ENCODE measurements around the gene ZNF414. TPM values are rescaled to one million over a fixed set of nuclear protein-coding genes. Genes with fewer than 3 reads are reported as not detected.

The ZNF414 gene
- total and polyA plus RNA-seq, 2 experiments from 2014 or later, result 5.7 to 54.3 TPM

GRCh38 chr19:8519388-8519787 is 5.4 kb upstream of the ZNF414 start:
- H3K79me2 ChIP-seq, result no peaks in the 10 kb centered on the region

GRCh38 chr19:8518536-8518935 is 4.6 kb upstream of the ZNF414 start:
- Histone ChIP-seq H3K9me3 (ENCODE audit: low read depth) (no peaks in the 10 kb centered on the region), H3K36me3 (replicated peaks; ENCODE audit: insufficient read depth, low read depth) (no peaks in the 10 kb centered on the region), H3K27ac (no peak overlapping the region), H3K79me2 (no peaks in the 10 kb centered on the region), H2AFZ (no peak overlapping the region), H3K4me1 (ENCODE audit: insufficient read depth) (peaks cover 5% of the 10 kb centered on the region), H3K9me2 (replicated peaks; ENCODE audit: insufficient read depth) (no peaks in the 10 kb centered on the region), H3K4me3 (no peak overlapping the region), H3K27me3 (no peaks in the 10 kb centered on the region), H3K4me2 (no peak overlapping the region), H4K20me1 (ENCODE audit: insufficient read depth, poor library complexity, severe bottlenecking) (no peaks in the 10 kb centered on the region)
- TF ChIP-seq EZH2phosphoT487 (IDR thresholded peaks at IDR 0.05; ENCODE audit: low read depth, severe bottlenecking, unreplicated experiment) (no peak), EZH2 (IDR thresholded peaks at IDR 0.05; ENCODE audit: borderline replicate concordance) (no peak)
- TF ChIP-seq, protein P1, sequence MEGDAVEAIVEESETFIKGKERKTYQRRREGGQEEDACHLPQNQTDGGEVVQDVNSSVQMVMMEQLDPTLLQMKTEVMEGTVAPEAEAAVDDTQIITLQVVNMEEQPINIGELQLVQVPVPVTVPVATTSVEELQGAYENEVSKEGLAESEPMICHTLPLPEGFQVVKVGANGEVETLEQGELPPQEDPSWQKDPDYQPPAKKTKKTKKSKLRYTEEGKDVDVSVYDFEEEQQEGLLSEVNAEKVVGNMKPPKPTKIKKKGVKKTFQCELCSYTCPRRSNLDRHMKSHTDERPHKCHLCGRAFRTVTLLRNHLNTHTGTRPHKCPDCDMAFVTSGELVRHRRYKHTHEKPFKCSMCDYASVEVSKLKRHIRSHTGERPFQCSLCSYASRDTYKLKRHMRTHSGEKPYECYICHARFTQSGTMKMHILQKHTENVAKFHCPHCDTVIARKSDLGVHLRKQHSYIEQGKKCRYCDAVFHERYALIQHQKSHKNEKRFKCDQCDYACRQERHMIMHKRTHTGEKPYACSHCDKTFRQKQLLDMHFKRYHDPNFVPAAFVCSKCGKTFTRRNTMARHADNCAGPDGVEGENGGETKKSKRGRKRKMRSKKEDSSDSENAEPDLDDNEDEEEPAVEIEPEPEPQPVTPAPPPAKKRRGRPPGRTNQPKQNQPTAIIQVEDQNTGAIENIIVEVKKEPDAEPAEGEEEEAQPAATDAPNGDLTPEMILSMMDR (IDR thresholded peaks at IDR 0.05; ENCODE audit: poor library complexity), result no peak
- WGBS (ENCODE audit: low lambda C conversion rate, missing lambda C conversion rate), result 87% methylated on average over 11 of the region's 11 CpGs
- no peak for DNase-seq (ENCODE audit: low spot score)

More at GRCh38 chr19:8519388-8519787, 5.4 kb upstream of the ZNF414 start:
- no peak overlapping the region for H3K4me3 ChIP-seq
- no peaks in the 10 kb centered on the region for H4K20me1 ChIP-seq (ENCODE audit: insufficient read depth, poor library complexity, severe bottlenecking)
- peaks cover 2% of the 10 kb centered on the region for H3K4me1 ChIP-seq (ENCODE audit: insufficient read depth)
- H2AFZ ChIP-seq, result no peak overlapping the region
- no peaks in the 10 kb centered on the region for H3K27me3 ChIP-seq
- no peaks in the 10 kb centered on the region for H3K9me3 ChIP-seq (ENCODE audit: low read depth)
- H3K9me2 ChIP-seq (replicated peaks; ENCODE audit: insufficient read depth), result no peaks in the 10 kb centered on the region
- H3K4me2 ChIP-seq, result no peak overlapping the region
- WGBS (ENCODE audit: low lambda C conversion rate, missing lambda C conversion rate), result 98% methylated on average over 6 of the region's 6 CpGs
- H3K27ac ChIP-seq, result no peak overlapping the region
- DNase-seq (ENCODE audit: low spot score), result no peak
- H3K36me3 ChIP-seq (replicated peaks; ENCODE audit: insufficient read depth, low read depth), result no peaks in the 10 kb centered on the region
- no peak for TF ChIP-seq EZH2phosphoT487 (IDR thresholded peaks at IDR 0.05; ENCODE audit: low read depth, severe bottlenecking, unreplicated experiment)
- no peak for TF ChIP-seq EZH2 (IDR thresholded peaks at IDR 0.05; ENCODE audit: borderline replicate concordance)

- 58% methylated on average over 10 of the region's 10 CpGs for WGBS (ENCODE audit: low lambda C conversion rate, missing lambda C conversion rate)
Observed at GRCh38 chr19:8517551-8518442, 3.8 kb upstream of the ZNF414 start.

More at GRCh38 chr19:8517551-8518442, 3.8 kb upstream of the ZNF414 start:
- H4K20me1 ChIP-seq (ENCODE audit: insufficient read depth, poor library complexity, severe bottlenecking), result no peaks in the 10 kb centered on the region
- TF ChIP-seq EZH2 (IDR thresholded peaks at IDR 0.05; ENCODE audit: borderline replicate concordance) (no peak), EZH2phosphoT487 (IDR thresholded peaks at IDR 0.05; ENCODE audit: low read depth, severe bottlenecking, unreplicated experiment) (no peak)
- TF ChIP-seq, protein P1 (IDR thresholded peaks at IDR 0.05; ENCODE audit: poor library complexity), result no peak
- H3K4me2 ChIP-seq, result no peak overlapping the region
- no peaks in the 10 kb centered on the region for H3K36me3 ChIP-seq (replicated peaks; ENCODE audit: insufficient read depth, low read depth)
- no peak overlapping the region for H2AFZ ChIP-seq
- no peaks in the 10 kb centered on the region for H3K27me3 ChIP-seq
- H3K79me2 ChIP-seq, result peaks cover 4% of the 10 kb centered on the region
- DNase-seq (ENCODE audit: low spot score), result no peak
- no peak overlapping the region for H3K4me3 ChIP-seq
- no peak overlapping the region for H3K27ac ChIP-seq
- H3K9me2 ChIP-seq (replicated peaks; ENCODE audit: insufficient read depth), result no peaks in the 10 kb centered on the region
- no peaks in the 10 kb centered on the region for H3K9me3 ChIP-seq (ENCODE audit: low read depth)
- H3K4me1 ChIP-seq (ENCODE audit: insufficient read depth), result peaks cover 11% of the 10 kb centered on the region

Data from hepatocyte (in vitro differentiated cells).